DOHH2 (cell line): Measurements from ENCODE around the gene RASAL3.

ENCODE experiments used
- H3F3A ChIP-seq: fragments of 200-600 bp; sonication (generic), shearing (Covaris generic); 2 replicates; pipeline ENCODE4 v1.6.0; 2016; ENCODE audit warnings: antibody characterized with exemption, mild to moderate bottlenecking; ENCODE audit not compliant: control insufficient read depth, insufficient read depth
- H3K27ac ChIP-seq: fragments of 200-600 bp; sonication (generic); 2 replicates; pipeline ENCODE4 v1.5.1; 2014; ENCODE audit warnings: low read depth, mild to moderate bottlenecking, low read length, moderate library complexity
- H3K27me3 ChIP-seq: fragments of 200-600 bp; sonication (generic); 2 replicates; pipeline ENCODE4 v1.6.1; 2014; ENCODE audit warnings: mild to moderate bottlenecking, low read length, mixed read lengths; ENCODE audit not compliant: control insufficient read depth
- H3K36me3 ChIP-seq: fragments of 200-600 bp; sonication (generic); 2 replicates; pipeline ENCODE4 v1.6.1; 2014; ENCODE audit warnings: mild to moderate bottlenecking, low read length, moderate library complexity, mixed read lengths; ENCODE audit not compliant: control insufficient read depth
- H3K4me1 ChIP-seq: fragments of 200-600 bp; sonication (generic); 2 replicates; pipeline ENCODE4 v1.6.1; 2014; ENCODE audit warnings: mild to moderate bottlenecking, low read length, mixed read lengths; ENCODE audit not compliant: control insufficient read depth
- H3K4me2 ChIP-seq: fragments of 200-600 bp; sonication (generic); 2 replicates; pipeline ENCODE4 v1.6.0; 2014; ENCODE audit warnings: mild to moderate bottlenecking, low read length, moderate library complexity
- H3K4me3 ChIP-seq: fragments of 200-600 bp; sonication (generic); 2 replicates; pipeline ENCODE4 v1.5.1; 2014; ENCODE audit warnings: mild to moderate bottlenecking, low read length, mixed read lengths
- H3K79me2 ChIP-seq: fragments of 200-600 bp; sonication (generic); 2 replicates; pipeline ENCODE4 v1.6.1; 2014; ENCODE audit warnings: mild to moderate bottlenecking, low read length, mixed read lengths; ENCODE audit not compliant: control insufficient read depth
- H3K9me2 ChIP-seq: fragments of 200-600 bp; sonication (generic); replicated peaks from 2 replicates; pipeline ENCODE4 v1.6.1; 2014; ENCODE audit warnings: mild to moderate bottlenecking, low read length, mixed read lengths; ENCODE audit not compliant: control insufficient read depth
- H3K9me3 ChIP-seq: fragments of 200-600 bp; sonication (generic); 2 replicates; pipeline ENCODE4 v1.6.1; 2014; ENCODE audit warnings: antibody characterized with exemption, low read length, mixed read lengths; ENCODE audit not compliant: control insufficient read depth, insufficient read depth
- H4K20me1 ChIP-seq: fragments of 200-600 bp; sonication (generic); 2 replicates; pipeline ENCODE4 v1.6.0; 2014; ENCODE audit warnings: low read depth, mild to moderate bottlenecking, antibody characterized with exemption, low read length, moderate library complexity; ENCODE audit not compliant: control insufficient read depth, insufficient read depth
- EZH2phosphoT487 ChIP-seq: fragments of 200-600 bp; sonication (generic); IDR thresholded peaks from 2 replicates; pipeline ENCODE4 v1.6.1; 2017; ENCODE audit warnings: borderline replicate concordance, mild to moderate bottlenecking, antibody characterized with exemption, low read length, moderate library complexity, mixed read lengths
- TF ChIP-seq, protein P1 (sequence below): fragments of 200-600 bp; sonication (generic); IDR thresholded peaks from one replicate; pipeline ENCODE4 v1.5.1; 2014; ENCODE audit warnings: antibody characterized with exemption, mild to moderate bottlenecking, low read depth, low read length; ENCODE audit not compliant: poor library complexity, severe bottlenecking

Gene RASAL3

DNA sequence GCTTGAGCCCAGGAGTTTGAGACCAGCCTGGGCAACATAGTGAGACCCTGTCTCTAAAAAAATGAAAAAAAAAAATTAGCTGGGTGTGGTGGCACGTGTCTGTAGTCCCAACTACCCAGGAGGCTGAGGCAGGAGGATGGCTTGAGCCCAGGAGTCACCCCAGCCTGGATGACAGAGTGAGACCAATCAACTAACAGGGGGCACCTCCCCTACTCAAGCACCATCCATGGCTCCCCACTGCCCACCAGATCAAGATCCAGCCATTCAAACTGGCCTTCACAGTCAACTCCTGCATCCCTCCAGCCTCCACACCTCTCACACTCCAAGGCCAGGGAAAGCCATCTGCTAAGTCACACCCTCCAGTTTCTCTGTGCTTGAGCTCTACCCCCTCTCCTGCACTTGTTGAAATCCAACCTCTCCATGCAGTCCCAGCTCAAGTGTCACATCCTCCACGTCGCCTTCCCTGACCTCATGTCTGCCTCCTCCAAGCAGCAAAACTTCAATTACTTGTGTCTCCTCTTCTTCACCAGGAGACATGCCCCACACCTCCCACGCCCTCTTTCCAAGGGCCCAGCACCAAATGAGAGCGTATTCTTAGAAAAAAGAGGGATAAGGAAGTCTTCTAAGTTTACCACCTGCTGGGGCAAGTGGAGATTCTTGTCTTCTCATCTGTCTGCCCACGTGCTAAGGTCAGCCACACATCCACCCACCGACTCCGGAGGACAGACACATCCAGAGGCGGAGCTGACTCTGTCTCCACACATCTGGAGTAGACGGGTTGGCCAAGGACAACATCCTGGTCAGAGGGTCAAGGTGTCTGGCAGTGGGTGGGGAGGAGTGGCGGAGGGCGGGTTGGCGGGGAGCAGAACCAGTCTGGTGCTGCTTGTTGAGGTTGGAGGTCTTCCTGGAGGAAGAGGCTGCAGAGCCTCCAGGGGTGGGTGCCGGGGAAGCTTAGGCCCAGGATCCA lies 43.0 kb upstream of the RASAL3 start:
- Histone ChIP-seq H3K27ac (no peak overlapping the region), H3K27me3 (no peaks in the 10 kb centered on the region), H3F3A (no peaks in the 10 kb centered on the region), H3K4me1 (no peaks in the 10 kb centered on the region), H3K9me2 (no peaks in the 10 kb centered on the region), H3K4me3 (no peak overlapping the region), H3K4me2 (no peak overlapping the region), H3K9me3 (no peaks in the 10 kb centered on the region), H4K20me1 (no peaks in the 10 kb centered on the region), H3K36me3 (no peaks in the 10 kb centered on the region), H3K79me2 (no peaks in the 10 kb centered on the region)
- TF ChIP-seq, protein P1, sequence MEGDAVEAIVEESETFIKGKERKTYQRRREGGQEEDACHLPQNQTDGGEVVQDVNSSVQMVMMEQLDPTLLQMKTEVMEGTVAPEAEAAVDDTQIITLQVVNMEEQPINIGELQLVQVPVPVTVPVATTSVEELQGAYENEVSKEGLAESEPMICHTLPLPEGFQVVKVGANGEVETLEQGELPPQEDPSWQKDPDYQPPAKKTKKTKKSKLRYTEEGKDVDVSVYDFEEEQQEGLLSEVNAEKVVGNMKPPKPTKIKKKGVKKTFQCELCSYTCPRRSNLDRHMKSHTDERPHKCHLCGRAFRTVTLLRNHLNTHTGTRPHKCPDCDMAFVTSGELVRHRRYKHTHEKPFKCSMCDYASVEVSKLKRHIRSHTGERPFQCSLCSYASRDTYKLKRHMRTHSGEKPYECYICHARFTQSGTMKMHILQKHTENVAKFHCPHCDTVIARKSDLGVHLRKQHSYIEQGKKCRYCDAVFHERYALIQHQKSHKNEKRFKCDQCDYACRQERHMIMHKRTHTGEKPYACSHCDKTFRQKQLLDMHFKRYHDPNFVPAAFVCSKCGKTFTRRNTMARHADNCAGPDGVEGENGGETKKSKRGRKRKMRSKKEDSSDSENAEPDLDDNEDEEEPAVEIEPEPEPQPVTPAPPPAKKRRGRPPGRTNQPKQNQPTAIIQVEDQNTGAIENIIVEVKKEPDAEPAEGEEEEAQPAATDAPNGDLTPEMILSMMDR = no peak
- no peak for TF ChIP-seq EZH2phosphoT487

DNA sequence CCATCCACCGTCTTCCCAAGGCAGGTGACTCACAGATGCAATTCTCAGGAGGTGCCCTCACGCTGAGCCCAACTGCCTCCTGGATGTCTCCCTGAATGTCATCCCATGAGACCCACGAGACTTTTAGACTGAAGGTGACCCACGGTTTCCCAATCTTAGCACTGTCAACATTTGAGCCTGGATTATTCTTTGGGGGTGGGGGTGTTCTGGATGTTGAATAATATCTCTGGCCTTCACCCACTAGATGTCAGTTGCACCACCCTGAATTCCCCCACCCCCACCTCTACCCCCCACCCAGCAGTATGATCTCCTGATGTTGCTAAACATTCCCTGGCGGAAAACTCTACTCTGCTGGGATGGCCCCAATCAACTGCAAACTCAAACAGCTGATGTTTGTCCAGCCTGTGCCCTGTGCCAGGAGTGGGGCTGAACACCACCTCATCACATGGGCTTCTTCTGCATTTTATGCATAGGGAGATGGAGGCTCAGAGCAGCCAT lies 41.8 kb upstream of the RASAL3 start:
- no peaks in the 10 kb centered on the region for H3K27me3 ChIP-seq
- no peaks in the 10 kb centered on the region for H3K36me3 ChIP-seq
- H3K4me3 ChIP-seq = no peak overlapping the region
- H3K4me2 ChIP-seq = no peak overlapping the region
- no peaks in the 10 kb centered on the region for H4K20me1 ChIP-seq
- H3K9me3 ChIP-seq = no peaks in the 10 kb centered on the region
- H3F3A ChIP-seq = no peaks in the 10 kb centered on the region
- no peaks in the 10 kb centered on the region for H3K9me2 ChIP-seq
- no peak overlapping the region for H3K27ac ChIP-seq
- H3K4me1 ChIP-seq = no peaks in the 10 kb centered on the region
- no peaks in the 10 kb centered on the region for H3K79me2 ChIP-seq
- no peak for TF ChIP-seq EZH2phosphoT487
- TF ChIP-seq, protein P1 = no peak

DNA sequence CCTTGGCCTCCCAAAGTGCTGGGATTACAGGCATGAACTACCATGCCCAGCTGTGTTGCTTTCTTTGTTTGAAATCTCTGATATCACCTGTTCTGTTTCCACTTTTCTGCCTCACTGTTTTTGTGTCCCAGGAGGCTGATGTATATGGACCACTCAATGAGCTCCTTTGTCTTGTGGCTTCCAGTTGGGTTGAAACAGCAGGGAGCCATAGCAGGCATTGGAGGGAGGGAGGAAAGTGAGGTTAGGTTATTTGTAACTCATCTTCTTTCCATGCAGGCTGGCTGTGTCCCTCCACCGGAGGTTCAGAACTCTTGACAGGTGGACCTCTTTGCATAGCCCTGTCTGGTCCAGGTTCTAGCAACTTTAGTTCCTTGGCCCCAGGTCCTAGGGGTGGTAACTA lies 37.9 kb upstream of the RASAL3 start:
- H3K79me2 ChIP-seq = no peaks in the 10 kb centered on the region
- H3K9me3 ChIP-seq = no peaks in the 10 kb centered on the region

More for the DNA sequence above, 37.9 kb upstream of the RASAL3 start:
- Histone ChIP-seq H3K9me2 (no peaks in the 10 kb centered on the region), H3K4me3 (no peak overlapping the region), H3K27me3 (no peaks in the 10 kb centered on the region), H3F3A (no peaks in the 10 kb centered on the region), H3K4me1 (no peaks in the 10 kb centered on the region), H3K36me3 (no peaks in the 10 kb centered on the region), H3K4me2 (no peak overlapping the region), H3K27ac (no peak overlapping the region), H4K20me1 (no peaks in the 10 kb centered on the region)
- no peak for TF ChIP-seq EZH2phosphoT487
- TF ChIP-seq, protein P1 = no peak
